ENCODE measurements around the gene STK11IP. TPM values are rescaled to one million over a fixed set of nuclear protein-coding genes. Genes with fewer than 3 reads are reported as not detected.
"Not testable (repeated sequence)": the region's sequence is repeated elsewhere in the genome, so short reads cannot be mapped to it uniquely, and the experiment has no call there.

The STK11IP gene
- total RNA-seq, 8 experiments from 2014 or later, result 7.2 to 28.2 (median 15.4) TPM

DNA sequence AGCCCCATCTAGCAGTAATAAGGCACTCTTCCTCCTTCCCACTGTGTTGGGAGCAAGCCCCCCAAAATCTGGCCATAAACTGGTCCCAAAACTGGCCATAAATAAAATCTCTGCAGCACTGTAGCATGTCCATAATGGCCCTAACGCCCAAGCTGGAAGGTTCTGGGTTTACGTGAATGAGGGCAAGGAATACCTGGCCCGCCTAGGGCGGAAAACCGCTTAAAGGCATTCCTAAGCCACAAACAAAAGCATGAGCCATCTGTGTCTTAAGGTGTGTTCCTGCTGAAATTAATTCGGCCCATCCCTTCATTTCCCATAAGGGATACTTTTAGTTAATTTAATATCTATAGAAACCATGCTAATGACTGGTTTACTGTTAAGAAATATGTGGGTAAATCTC lies 54.0 kb downstream of the STK11IP start:
- H3K4me1 ChIP-seq (replicated peaks in 1 of 2); ATAC-seq (replicated peaks in 6 of 8); H3K27ac ChIP-seq; H3K4me3 ChIP-seq; in situ Hi-C loops (cut with MboI; ENCODE audit: low pct_unique_long_range_greater_than_20kb in 2 of 9, low sequenced_read_pairs in 9 of 9, unreplicated experiment in 9 of 9): not testable (repeated sequence)
- whole genome bisulfite sequencing, 10 experiments, result 40 to 100% (median 84%) methylated on average over 1 to 6 of the region's 6 CpGs; no CpG with 5 or more reads in 5 of the 10 experiments

DNA sequence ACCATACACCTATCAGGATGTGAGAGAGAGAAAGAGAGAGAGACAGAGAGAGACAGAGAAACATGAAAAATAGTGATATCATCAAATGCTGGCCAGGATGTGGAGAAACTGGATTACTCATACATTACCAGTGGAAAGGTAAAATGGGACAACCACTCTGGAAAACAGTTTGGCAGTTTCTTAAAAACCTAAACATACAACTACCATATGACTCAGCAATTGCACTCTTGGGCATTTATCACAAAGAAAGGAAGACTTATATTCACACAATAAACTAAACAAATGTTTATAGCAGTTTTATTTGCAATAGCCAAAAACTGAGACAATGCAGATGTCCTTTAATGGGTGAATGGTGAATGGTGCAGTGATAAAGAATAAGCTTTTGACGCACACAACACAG lies 58.9 kb downstream of the STK11IP start:
- Histone ChIP-seq H3K4me3 (no peak overlapping the region), H3K27ac (no peak overlapping the region), H3K4me1 (replicated peaks in 1 of 2) (peaks cover 0 to 12% of the 10 kb centered on the region in 2 donors)
- 83 to 100% (median 100%) methylated on average over 1 of the region's 1 CpG; no CpG with 5 or more reads in 2 of the 10 experiments for WGBS, 10 experiments
- in situ Hi-C loops (cut with MboI; ENCODE audit: low pct_unique_long_range_greater_than_20kb in 2 of 9, low sequenced_read_pairs in 9 of 9, unreplicated experiment in 9 of 9), result no loop called here
- no peak for ATAC-seq (replicated peaks in 6 of 8)

DNA sequence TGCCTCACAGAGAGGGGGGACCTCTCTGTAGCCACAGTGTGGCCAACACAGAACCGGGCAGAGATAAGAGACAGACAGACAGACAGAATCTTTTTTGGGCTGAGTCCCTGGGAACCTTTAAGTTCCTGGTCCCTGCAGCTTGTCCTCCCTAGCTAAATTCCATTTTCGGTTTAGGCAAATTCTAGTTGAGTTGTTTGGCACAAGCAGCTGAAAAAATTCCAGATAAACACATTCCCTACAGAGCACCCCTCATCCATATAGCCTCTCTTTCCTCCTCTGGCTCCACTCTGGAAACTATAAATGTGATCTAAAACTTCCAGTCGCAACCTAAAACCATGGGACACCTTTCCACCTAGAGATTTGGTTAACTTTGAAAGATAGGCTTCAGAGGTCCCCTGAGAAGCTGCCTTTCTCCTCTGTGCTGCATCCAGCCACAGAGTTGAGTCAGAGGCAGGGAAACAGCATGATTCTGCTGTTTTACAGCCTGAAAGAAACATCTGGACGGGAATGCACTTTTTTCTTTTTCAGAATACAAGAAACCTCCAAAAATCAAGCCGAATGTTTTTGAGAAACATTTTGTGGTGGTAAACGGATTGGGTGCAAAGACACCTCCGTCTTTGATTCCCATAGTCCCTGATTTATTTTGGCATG lies 60.7 kb downstream of the STK11IP start:
- Histone ChIP-seq H3K4me1 (replicated peaks in 1 of 2) (peaks cover 0 to 12% of the 10 kb centered on the region in 2 donors), H3K4me3 (no peak overlapping the region), H3K27ac (no peak overlapping the region)
- in situ Hi-C loops (cut with MboI; ENCODE audit: low pct_unique_long_range_greater_than_20kb in 2 of 9, low sequenced_read_pairs in 9 of 9, unreplicated experiment in 9 of 9), result no loop called here
- peak in 1 of 8 experiments; percentile 40 for ATAC-seq (replicated peaks in 6 of 8)
- WGBS, 10 experiments, result 15 to 89% (median 75%) methylated on average over 3 to 7 of the region's 7 CpGs; no CpG with 5 or more reads in 1 of the 10 experiments

DNA sequence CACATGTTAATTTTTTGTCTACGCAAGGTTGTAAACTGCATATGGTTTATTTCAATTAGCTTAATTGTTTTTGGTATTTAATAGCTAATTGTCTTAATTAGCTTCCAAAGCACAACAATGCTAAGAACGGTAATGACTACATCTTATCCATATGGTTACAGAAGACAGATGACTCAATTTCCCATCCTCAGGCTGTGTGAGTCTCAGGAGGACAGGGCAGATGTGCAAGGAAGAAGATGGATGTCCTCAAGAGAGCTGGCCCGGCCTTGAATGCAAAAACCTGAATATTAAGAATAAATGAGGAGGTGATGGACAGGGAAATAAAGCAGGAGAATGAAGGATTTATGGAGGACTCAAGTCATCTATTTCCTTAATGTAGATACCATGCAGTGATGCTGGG lies 61.2 kb downstream of the STK11IP start:
- no peak overlapping the region for H3K27ac ChIP-seq
- H3K4me3 ChIP-seq, result no peak overlapping the region
- in situ Hi-C loops (cut with MboI; ENCODE audit: low pct_unique_long_range_greater_than_20kb in 2 of 9, low sequenced_read_pairs in 9 of 9, unreplicated experiment in 9 of 9), result no loop called here
- peaks cover 0 to 12% of the 10 kb centered on the region in 2 donors for H3K4me1 ChIP-seq (replicated peaks in 1 of 2)
- ATAC-seq (replicated peaks in 6 of 8), result peak in 4 of 8 experiments; percentile 44 to 64 (median 47)
- 19 to 81% (median 61%) methylated on average over 1 to 3 of the region's 3 CpGs; no CpG with 5 or more reads in 1 of the 10 experiments for WGBS, 10 experiments

DNA sequence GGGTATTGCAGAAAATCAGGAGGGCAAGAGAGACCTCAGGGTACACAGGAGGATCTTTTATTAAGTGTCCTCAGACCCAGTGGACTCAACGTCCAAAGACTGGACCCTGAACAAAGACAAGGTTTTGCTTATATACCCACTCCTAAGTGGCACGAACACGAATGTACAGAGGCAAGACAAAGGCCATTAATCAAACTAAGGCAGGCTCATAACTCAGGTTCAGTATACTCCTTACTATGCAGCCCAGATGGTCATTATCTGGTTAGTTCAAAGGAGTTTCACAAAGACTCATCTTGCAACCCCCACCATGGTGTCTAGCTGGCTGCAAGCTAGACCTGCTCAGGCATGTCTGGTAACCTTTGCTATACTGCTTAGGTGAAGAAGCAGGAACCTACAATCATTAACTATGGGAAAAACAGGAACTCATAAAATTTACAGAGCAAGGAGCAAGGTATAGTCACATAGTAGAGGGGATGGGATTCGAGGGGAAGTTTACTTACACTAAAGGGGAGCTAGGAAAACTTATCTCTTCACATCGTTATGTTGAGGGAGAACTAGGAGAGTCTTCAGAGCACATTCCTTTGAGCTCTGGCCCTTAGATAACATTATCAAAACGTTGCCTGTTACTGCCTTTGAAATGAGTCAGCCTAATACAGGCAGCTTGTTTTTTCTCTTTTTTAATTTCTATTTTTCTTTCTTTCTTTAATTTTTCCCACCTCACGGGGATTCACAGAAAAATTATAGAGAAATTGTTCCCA lies 63.7 kb downstream of the STK11IP start:
- no peak for ATAC-seq (replicated peaks in 6 of 8)
- Histone ChIP-seq H3K4me1 (replicated peaks in 1 of 2) (peaks cover 6 to 12% of the 10 kb centered on the region in 2 donors), H3K4me3 (no peak overlapping the region), H3K27ac (no peak overlapping the region)
- WGBS, 10 experiments, result 20 to 72% (median 35%) methylated on average over 2 to 7 of the region's 7 CpGs
- in situ Hi-C loops (cut with MboI; ENCODE audit: low pct_unique_long_range_greater_than_20kb in 2 of 9, low sequenced_read_pairs in 9 of 9, unreplicated experiment in 9 of 9), result no loop called here

DNA sequence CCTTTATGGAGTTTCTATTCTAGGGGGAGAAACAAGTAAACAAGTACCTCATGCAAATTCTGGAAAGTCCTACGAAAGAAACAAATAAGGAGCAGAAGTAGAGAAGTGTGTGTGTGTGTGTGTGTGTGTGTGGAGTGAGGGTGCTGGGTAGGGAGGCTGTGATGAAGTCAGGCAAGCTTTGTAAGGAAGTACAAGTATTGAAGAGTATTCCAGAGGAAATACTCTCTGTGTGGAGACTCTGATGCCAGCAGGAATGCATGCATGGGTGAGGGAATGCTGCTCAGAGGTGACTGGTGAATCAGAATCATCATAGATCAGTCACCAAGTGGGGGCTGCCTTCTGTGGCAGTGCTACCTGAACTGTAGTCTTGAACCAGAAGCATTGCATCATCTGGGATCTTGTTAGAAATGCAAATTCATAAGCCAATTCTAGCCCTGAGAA lies 64.3 kb downstream of the STK11IP start:
- Histone ChIP-seq H3K4me1 (replicated peaks in 1 of 2) (peaks cover 6 to 12% of the 10 kb centered on the region in 2 donors), H3K27ac (no peak overlapping the region), H3K4me3 (no peak overlapping the region)
- ATAC-seq (replicated peaks in 6 of 8), result peak in 4 of 8 experiments; percentile 17 to 89 (median 76)
- WGBS, 10 experiments, result 29 to 100% (median 86%) methylated on average over 1 of the region's 1 CpG; no CpG with 5 or more reads in 1 of the 10 experiments
- in situ Hi-C loops (cut with MboI; ENCODE audit: low pct_unique_long_range_greater_than_20kb in 2 of 9, low sequenced_read_pairs in 9 of 9, unreplicated experiment in 9 of 9), result no loop called here

DNA sequence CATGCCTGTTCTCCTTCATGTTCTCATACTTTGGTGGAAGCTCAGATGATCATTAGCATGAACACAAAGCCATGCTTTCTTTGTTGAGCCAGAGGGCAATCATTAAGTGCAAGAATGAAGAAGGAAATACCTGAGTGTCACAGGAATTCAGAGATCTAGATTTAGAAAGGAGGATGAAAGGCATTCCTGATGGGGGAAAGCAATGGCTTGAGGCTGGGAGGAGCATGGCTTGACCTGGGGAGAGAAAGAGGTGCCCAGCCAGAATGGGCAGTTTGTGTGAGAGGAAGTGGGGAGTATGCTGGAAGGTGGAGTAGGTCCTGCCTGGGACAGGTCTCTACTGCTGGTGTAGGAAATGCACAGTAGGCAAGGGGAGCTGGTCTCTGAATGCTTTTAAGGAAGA lies 64.9 kb downstream of the STK11IP start:
- no peak overlapping the region for H3K4me3 ChIP-seq
- peak in 1 of 8 experiments; percentile 34 for ATAC-seq (replicated peaks in 6 of 8)
- in situ Hi-C loops (cut with MboI; ENCODE audit: low pct_unique_long_range_greater_than_20kb in 2 of 9, low sequenced_read_pairs in 9 of 9, unreplicated experiment in 9 of 9), result no loop called here

DNA sequence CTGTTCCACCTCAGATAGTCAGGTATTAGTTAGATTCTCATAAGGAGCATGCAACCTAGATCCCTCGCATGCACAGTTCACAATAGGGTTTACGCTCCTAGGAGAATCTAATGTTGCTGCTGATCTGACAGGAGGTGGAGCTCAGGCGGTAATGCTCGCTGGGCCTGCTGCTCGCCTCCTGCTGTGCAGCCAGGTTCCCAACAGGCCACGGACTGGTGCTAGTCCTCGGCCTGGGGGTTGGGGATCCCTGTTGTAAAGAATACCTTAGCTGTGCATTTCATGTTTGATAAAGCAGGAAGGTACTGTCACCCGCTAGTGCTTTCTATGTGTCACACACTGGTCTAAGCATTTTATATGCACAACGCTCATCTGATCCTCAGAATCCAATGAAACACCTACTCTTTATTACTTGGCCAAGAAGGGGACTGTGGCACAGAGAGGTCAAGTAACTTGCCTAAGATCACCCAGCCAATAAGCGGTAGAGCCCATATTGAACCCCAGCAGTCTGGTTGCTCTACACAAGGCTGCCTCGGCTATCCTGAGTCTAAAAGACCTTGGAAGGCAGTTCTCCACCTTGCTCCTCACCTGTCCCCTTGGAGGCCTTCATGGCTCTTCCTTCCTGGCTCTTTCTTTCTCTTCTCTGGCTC lies 65.6 kb downstream of the STK11IP start:
- 31 to 100% (median 81%) methylated on average over 1 to 10 of the region's 11 CpGs; no CpG with 5 or more reads in 1 of the 10 experiments for WGBS, 10 experiments
- peaks cover 6 to 12% of the 10 kb centered on the region in 2 donors for H3K4me1 ChIP-seq (replicated peaks in 1 of 2)
- H3K4me3 ChIP-seq, result no peak overlapping the region
- in situ Hi-C loops (cut with MboI; ENCODE audit: low pct_unique_long_range_greater_than_20kb in 2 of 9, low sequenced_read_pairs in 9 of 9, unreplicated experiment in 9 of 9), result no loop called here
- no peak for ATAC-seq (replicated peaks in 6 of 8)
- no peak overlapping the region for H3K27ac ChIP-seq

More for the DNA sequence above, 64.9 kb downstream of the STK11IP start:
- Histone ChIP-seq H3K4me1 (replicated peaks in 1 of 2) (peaks cover 6 to 12% of the 10 kb centered on the region in 2 donors), H3K27ac (no peak overlapping the region)

DNA sequence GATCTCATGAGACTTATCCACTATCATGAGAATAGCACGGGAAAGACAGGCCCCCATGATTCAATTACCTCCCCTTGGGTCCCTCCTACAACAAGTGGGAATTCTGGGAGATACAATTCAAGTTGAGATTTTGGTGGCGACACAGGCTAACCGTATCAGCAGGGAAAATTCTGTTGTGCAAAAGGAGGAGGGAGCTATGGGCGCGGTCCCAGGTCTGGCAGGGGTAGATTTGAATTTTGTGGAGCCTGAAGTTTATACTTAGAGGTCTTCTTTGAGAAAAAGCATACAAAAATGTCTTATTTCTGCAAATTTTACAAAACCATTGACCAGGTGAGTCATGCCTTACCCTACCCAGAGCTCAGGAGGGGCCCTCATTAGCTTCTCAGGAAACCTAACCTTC lies 66.4 kb downstream of the STK11IP start:
- Histone ChIP-seq H3K27ac (no peak overlapping the region), H3K4me3 (no peak overlapping the region), H3K4me1 (replicated peaks in 1 of 2) (peaks cover 4 to 6% of the 10 kb centered on the region in 2 donors)
- 68 to 100% (median 100%) methylated on average over 1 to 5 of the region's 5 CpGs; no CpG with 5 or more reads in 2 of the 10 experiments for WGBS, 10 experiments
- in situ Hi-C loops (cut with MboI; ENCODE audit: low pct_unique_long_range_greater_than_20kb in 2 of 9, low sequenced_read_pairs in 9 of 9, unreplicated experiment in 9 of 9), result no loop called here
- ATAC-seq (replicated peaks in 6 of 8), result no peak

DNA sequence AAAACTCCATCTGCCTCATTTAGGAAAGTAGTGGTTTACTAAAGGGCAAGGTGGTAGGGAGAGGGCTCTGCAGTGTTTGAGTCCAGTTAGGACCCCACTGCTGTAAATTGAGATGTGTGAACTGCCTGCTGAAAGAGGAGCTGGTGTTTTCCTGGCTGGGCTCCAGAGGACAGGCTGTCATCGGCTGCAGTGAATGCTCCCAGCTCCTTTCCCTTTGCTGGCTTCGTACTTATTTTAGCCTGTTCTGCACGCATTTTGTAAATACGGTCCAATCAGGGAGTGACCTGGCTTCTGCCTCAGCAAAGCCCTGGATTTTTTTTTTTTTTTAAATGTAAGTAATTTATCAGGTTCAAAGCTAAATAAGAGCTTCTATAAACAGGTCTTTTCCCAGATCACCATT lies 67.3 kb downstream of the STK11IP start:
- Histone ChIP-seq H3K4me1 (replicated peaks in 1 of 2) (peaks cover 0 to 6% of the 10 kb centered on the region in 2 donors), H3K4me3 (no peak overlapping the region), H3K27ac (no peak overlapping the region)
- in situ Hi-C loops (cut with MboI; ENCODE audit: low pct_unique_long_range_greater_than_20kb in 2 of 9, low sequenced_read_pairs in 9 of 9, unreplicated experiment in 9 of 9), result no loop called here
- ATAC-seq (replicated peaks in 6 of 8), result peak in 6 of 8 experiments; percentile 35 to 64 (median 58)
- 0 to 80% (median 43%) methylated on average over 1 to 4 of the region's 4 CpGs; no CpG with 5 or more reads in 6 of the 10 experiments for WGBS, 10 experiments

DNA sequence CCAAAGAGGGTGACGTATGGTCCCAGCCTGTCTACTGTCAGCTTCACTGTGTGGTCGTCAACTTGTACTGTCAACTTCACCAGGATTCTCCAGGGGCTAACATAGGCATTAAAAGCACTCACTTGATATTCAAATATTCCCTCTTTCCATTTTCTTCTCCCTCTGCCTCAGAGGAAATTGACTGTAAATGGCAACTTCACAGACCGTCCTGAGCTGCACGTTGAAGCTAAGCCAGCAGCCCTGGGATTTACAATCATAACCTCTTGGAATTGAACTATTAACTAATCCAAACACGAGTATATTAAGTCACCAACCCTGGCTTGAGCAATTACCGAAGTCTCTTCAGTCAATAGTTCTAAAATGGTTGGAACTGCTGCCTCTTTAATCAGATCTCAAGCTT lies 68.3 kb downstream of the STK11IP start:
- no peak for ATAC-seq (replicated peaks in 6 of 8)
- in situ Hi-C loops (cut with MboI; ENCODE audit: low pct_unique_long_range_greater_than_20kb in 2 of 9, low sequenced_read_pairs in 9 of 9, unreplicated experiment in 9 of 9), result no loop called here
- WGBS, 10 experiments, result 0 to 100% (median 63%) methylated on average over 1 to 6 of the region's 6 CpGs; no CpG with 5 or more reads in 1 of the 10 experiments
- Histone ChIP-seq H3K4me1 (replicated peaks in 1 of 2) (peaks cover 9 to 12% of the 10 kb centered on the region in 2 donors), H3K27ac (no peak overlapping the region), H3K4me3 (no peak overlapping the region)
